ENCODE measurements around the gene TMSB4X.
"Not testable (repeated sequence)": the region's sequence is repeated elsewhere in the genome, so short reads cannot be mapped to it uniquely, and the experiment has no call there.

TMSB4X gene

DNA sequence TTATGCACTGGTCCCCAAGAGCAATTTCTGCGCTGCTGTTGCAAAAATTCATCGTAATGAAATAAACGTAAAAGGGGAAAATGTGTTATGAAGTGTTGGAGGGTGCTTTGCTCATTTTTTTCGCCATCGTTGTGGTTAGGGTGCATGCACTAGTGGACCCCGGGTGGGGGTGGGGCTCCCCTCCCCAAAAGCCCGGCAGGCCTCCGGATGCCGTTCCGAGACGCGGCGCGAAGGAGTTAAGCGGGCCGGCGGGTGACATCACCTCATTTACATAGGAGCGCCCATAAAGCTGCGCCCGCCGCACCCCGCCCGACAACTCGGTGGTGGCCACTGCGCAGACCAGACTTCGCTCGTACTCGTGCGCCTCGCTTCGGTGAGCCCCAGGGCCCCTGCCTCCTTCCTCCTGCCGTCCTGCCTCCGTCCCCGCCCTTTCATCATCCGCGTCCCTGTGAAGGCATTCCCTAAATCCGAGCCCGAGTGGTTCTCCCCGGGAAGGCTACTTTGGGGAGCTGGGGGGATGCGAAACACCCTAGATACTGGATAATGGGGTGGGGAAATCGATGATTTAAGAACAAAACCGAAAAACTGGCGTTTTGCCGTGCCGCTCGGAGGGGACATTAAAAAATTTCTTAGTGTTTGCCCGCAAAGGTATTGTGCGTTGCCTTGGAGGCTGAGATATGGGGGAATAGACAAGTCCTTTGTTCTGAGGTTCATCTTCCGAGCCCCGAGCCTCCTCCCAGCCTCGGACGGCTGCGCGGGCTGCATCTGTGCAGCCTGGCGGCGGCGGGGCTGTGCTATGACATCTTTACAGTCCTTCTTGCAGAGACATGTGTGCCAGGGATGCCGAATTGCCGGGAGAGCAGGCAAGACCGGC, at the start of gene TMSB4X:
Gene TMSB4X (plus strand): TSS at position 315 of the 874 bp plus-strand sequence.
- DNase-seq (ENCODE audit: low read depth, low spot score), result no peak
- no peak within 1 kb of the TSS for H3K27ac ChIP-seq (ENCODE audit: low read length)
- no CpG with 5 or more reads among the region's 60 CpGs for WGBS (ENCODE audit: insufficient coverage, insufficient read length)
- H3K36me3 ChIP-seq (ENCODE audit: control insufficient read depth, insufficient read depth, low read length), result no peaks in the 10 kb centered on the region
- no peaks in the 10 kb centered on the region for H3K9me3 ChIP-seq (ENCODE audit: control insufficient read depth, insufficient read depth, low read length)
- peak within 1 kb of the TSS; percentile 93 for H3K4me3 ChIP-seq (ENCODE audit: low read length)
- H3K27me3 ChIP-seq (ENCODE audit: control insufficient read depth, insufficient read depth, low read length), result no peaks in the 10 kb centered on the region
- no peaks in the 10 kb centered on the region for H3K4me1 ChIP-seq (ENCODE audit: control insufficient read depth, insufficient read depth, low read length)

DNA sequence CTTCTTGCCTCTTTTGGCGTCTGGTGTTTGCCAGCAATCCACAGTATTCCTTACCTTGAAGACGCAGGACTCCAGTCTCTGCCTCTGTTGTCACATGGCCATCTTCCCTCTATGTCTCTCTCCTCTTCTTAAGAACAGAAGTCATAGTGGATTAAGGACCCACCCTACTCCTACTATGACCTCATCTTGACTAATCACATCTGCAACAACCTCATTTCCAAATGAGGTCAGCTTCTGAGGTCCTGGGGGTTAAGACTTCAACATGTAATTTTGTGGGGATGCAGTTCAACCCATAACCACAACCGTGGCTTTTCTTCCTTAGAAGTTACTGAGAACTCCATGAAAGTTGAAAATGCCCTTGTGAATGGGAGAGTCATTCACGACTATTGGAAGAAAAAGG, 45.2 kb upstream of the TMSB4X start:
- no peak for DNase-seq (ENCODE audit: low read depth, low spot score)
- Histone ChIP-seq H3K27ac (ENCODE audit: low read length) (no peak overlapping the region), H3K27me3 (ENCODE audit: control insufficient read depth, insufficient read depth, low read length) (no peaks in the 10 kb centered on the region), H3K9me3 (ENCODE audit: control insufficient read depth, insufficient read depth, low read length) (no peaks in the 10 kb centered on the region), H3K4me1 (ENCODE audit: control insufficient read depth, insufficient read depth, low read length) (no peaks in the 10 kb centered on the region), H3K36me3 (ENCODE audit: control insufficient read depth, insufficient read depth, low read length) (no peaks in the 10 kb centered on the region), H3K4me3 (ENCODE audit: low read length) (no peak overlapping the region)
- no CpG with 5 or more reads among the region's 4 CpGs for WGBS (ENCODE audit: insufficient coverage, insufficient read length)

DNA sequence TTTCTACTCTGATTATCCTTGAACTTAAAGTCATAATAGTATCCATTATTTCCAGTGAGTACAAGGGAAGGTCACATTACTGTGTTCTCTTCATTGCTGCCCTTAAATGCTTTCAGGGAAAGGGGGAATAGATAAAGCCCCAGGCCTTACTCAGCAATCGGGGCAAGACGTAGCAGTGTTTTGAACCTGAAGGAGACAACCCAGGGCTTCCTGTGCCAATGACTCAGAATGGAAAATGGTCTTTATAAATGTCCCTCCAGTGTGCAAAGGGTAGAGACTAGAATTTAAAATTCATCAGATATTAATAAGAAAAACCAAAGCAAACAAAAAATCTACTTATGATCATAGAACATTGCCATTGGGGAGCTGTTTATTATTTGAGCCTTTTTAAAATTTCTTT, 44.8 kb upstream of the TMSB4X start:
- WGBS (ENCODE audit: insufficient coverage, insufficient read length), result no CpG with 5 or more reads among the region's 2 CpGs
- Histone ChIP-seq H3K4me1 (ENCODE audit: control insufficient read depth, insufficient read depth, low read length) (no peaks in the 10 kb centered on the region), H3K36me3 (ENCODE audit: control insufficient read depth, insufficient read depth, low read length) (no peaks in the 10 kb centered on the region), H3K27ac (ENCODE audit: low read length) (no peak overlapping the region), H3K9me3 (ENCODE audit: control insufficient read depth, insufficient read depth, low read length) (no peaks in the 10 kb centered on the region), H3K27me3 (ENCODE audit: control insufficient read depth, insufficient read depth, low read length) (no peaks in the 10 kb centered on the region), H3K4me3 (ENCODE audit: low read length) (no peak overlapping the region)
- no peak for DNase-seq (ENCODE audit: low read depth, low spot score)

DNA sequence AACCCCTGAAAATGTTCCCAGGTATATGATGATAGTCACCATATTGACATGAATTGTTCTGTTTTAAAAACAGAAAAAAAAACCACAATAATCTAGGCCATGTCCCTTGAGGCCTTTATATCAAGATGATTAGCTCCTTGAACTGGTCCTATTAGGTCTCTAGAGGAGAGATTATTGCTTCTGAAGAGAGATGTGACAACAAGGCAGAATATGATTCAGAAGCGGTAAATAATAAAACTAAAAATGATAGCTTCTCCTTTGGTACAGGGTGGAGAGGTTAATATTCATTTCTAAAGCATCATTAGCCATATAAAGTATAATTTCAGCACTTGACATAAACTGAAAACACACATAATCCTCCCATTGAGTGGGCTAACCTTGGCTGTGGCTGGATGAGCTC, 42.7 kb upstream of the TMSB4X start:
- Histone ChIP-seq H3K4me3 (ENCODE audit: low read length) (no peak overlapping the region), H3K27me3 (ENCODE audit: control insufficient read depth, insufficient read depth, low read length) (no peaks in the 10 kb centered on the region), H3K36me3 (ENCODE audit: control insufficient read depth, insufficient read depth, low read length) (no peaks in the 10 kb centered on the region), H3K9me3 (ENCODE audit: control insufficient read depth, insufficient read depth, low read length) (no peaks in the 10 kb centered on the region), H3K4me1 (ENCODE audit: control insufficient read depth, insufficient read depth, low read length) (no peaks in the 10 kb centered on the region), H3K27ac (ENCODE audit: low read length) (no peak overlapping the region)
- no peak for DNase-seq (ENCODE audit: low read depth, low spot score)
- WGBS (ENCODE audit: insufficient coverage, insufficient read length), result no CpG with 5 or more reads among the region's 1 CpG

DNA sequence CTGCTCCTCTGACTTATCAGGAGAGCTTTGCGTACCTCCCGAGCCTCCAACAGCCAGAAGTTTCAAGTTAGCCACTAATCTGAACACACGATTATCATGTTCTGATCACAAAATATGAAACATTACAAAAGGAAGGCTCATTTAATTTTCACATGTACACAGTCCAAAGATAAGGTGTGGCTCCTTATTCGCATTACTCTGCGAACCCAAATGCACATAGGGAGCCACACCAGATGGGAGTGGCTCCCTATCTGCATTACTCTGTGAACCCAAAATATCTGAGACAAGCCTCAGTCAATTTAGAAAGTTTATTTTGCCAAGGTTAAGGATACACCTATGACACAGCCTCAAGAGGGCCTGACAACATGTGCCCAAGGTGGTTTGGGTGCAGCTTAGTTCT, 40.1 kb upstream of the TMSB4X start:
- no peak for DNase-seq (ENCODE audit: low read depth, low spot score)
- H3K27ac ChIP-seq (ENCODE audit: low read length), result no peak overlapping the region
- no peaks in the 10 kb centered on the region for H3K4me1 ChIP-seq (ENCODE audit: control insufficient read depth, insufficient read depth, low read length)
- no peaks in the 10 kb centered on the region for H3K27me3 ChIP-seq (ENCODE audit: control insufficient read depth, insufficient read depth, low read length)
- H3K4me3 ChIP-seq (ENCODE audit: low read length), result no peak overlapping the region
- H3K9me3 ChIP-seq (ENCODE audit: control insufficient read depth, insufficient read depth, low read length), result no peaks in the 10 kb centered on the region
- no CpG with 5 or more reads among the region's 5 CpGs for WGBS (ENCODE audit: insufficient coverage, insufficient read length)
- no peaks in the 10 kb centered on the region for H3K36me3 ChIP-seq (ENCODE audit: control insufficient read depth, insufficient read depth, low read length)

DNA sequence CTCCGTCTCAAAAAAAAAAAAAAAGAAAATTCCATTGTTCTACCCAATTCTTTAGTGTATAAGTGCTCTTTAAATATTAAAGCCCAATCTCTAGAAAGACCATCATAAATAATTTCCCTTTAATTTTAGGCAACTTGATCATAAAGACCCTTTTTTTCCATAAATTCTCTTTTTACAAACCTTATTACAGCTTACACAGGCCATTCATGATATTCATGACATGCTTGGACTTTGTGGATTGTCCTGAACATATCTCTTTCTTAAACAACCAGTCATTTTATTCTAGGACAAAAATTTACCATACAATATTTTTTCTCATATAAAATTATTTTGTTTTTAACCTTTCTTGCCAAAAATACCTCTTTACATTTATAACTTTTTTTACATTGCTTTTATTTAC, 38.0 kb upstream of the TMSB4X start:
- no peaks in the 10 kb centered on the region for H3K9me3 ChIP-seq (ENCODE audit: control insufficient read depth, insufficient read depth, low read length)
- no peak overlapping the region for H3K4me3 ChIP-seq (ENCODE audit: low read length)
- no peak for DNase-seq (ENCODE audit: low read depth, low spot score)
- H3K27me3 ChIP-seq (ENCODE audit: control insufficient read depth, insufficient read depth, low read length), result no peaks in the 10 kb centered on the region
- H3K36me3 ChIP-seq (ENCODE audit: control insufficient read depth, insufficient read depth, low read length), result no peaks in the 10 kb centered on the region
- no CpG with 5 or more reads among the region's 1 CpG for WGBS (ENCODE audit: insufficient coverage, insufficient read length)
- no peak overlapping the region for H3K27ac ChIP-seq (ENCODE audit: low read length)
- H3K4me1 ChIP-seq (ENCODE audit: control insufficient read depth, insufficient read depth, low read length), result no peaks in the 10 kb centered on the region

DNA sequence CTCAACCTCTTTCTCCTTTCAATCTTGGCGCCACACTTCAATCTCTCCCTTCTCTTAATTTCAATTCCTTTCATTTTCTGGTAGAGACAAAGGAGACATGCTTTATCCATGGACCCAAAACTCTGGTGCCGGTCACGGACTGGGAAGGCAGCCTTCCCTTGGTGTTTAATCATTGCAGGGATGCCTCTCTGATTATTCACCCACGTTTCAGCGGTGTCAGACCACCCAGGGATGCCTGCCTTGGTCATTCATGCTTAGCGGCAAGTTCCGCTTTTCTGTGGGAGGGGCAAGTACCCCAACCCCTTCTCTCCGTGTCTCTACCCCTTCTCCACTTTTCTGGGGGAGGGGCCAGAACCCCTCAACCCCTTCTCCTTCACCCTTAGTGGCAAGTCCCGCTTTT, 34.4 kb upstream of the TMSB4X start:
- not testable (repeated sequence) for H3K4me3 ChIP-seq (ENCODE audit: low read length); H3K27ac ChIP-seq (ENCODE audit: low read length); H3K4me1 ChIP-seq (ENCODE audit: control insufficient read depth, insufficient read depth, low read length); H3K36me3 ChIP-seq (ENCODE audit: control insufficient read depth, insufficient read depth, low read length); DNase-seq (ENCODE audit: low read depth, low spot score); H3K27me3 ChIP-seq (ENCODE audit: control insufficient read depth, insufficient read depth, low read length); H3K9me3 ChIP-seq (ENCODE audit: control insufficient read depth, insufficient read depth, low read length)
- WGBS (ENCODE audit: insufficient coverage, insufficient read length), result no CpG with 5 or more reads among the region's 9 CpGs

DNA sequence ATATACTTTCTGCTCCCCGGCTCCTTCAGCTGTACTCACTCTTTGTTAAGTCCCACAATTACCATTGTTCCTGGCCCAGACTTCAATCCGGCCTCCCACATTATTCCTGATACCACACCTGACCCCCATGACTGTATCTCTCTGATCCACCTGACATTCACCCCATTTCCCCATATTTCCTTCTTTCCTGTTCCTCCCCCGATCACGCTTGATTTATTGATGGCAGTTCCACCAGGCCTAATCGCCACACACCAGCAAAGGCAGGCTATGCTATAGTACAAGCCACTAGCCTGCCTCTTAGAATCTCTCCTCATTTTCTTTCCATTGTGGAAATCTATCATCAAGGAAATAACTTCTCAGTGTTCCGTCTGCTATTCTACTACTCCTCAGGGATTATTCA, 31.3 kb upstream of the TMSB4X start:
- no CpG with 5 or more reads among the region's 6 CpGs for WGBS (ENCODE audit: insufficient coverage, insufficient read length)
- not testable (repeated sequence) for H3K27ac ChIP-seq (ENCODE audit: low read length); H3K4me3 ChIP-seq (ENCODE audit: low read length); H3K9me3 ChIP-seq (ENCODE audit: control insufficient read depth, insufficient read depth, low read length); H3K27me3 ChIP-seq (ENCODE audit: control insufficient read depth, insufficient read depth, low read length); H3K36me3 ChIP-seq (ENCODE audit: control insufficient read depth, insufficient read depth, low read length); H3K4me1 ChIP-seq (ENCODE audit: control insufficient read depth, insufficient read depth, low read length); DNase-seq (ENCODE audit: low read depth, low spot score)

DNA sequence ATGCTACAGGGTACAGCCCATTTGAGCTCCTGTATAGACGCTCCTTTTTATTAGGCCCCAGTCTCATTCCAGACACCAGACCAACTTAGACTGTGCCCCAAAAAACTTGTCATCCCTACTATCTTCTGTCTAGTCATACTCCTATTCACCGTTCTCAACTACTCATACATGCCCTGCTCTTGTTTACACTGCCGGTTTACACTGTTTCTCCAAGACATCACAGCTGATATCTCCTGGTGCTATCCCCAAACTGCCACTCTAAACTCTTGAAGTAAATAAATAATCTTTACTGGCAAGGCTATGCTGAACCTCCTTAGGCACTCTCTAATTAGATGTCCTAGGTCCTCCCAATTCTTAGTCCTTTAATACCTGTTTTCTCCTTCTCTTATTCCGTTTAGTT, 30.5 kb upstream of the TMSB4X start:
- no CpG with 5 or more reads among the region's 4 CpGs for WGBS (ENCODE audit: insufficient coverage, insufficient read length)
- not testable (repeated sequence) for H3K27me3 ChIP-seq (ENCODE audit: control insufficient read depth, insufficient read depth, low read length); H3K4me1 ChIP-seq (ENCODE audit: control insufficient read depth, insufficient read depth, low read length); DNase-seq (ENCODE audit: low read depth, low spot score); H3K36me3 ChIP-seq (ENCODE audit: control insufficient read depth, insufficient read depth, low read length); H3K4me3 ChIP-seq (ENCODE audit: low read length); H3K27ac ChIP-seq (ENCODE audit: low read length); H3K9me3 ChIP-seq (ENCODE audit: control insufficient read depth, insufficient read depth, low read length)

DNA sequence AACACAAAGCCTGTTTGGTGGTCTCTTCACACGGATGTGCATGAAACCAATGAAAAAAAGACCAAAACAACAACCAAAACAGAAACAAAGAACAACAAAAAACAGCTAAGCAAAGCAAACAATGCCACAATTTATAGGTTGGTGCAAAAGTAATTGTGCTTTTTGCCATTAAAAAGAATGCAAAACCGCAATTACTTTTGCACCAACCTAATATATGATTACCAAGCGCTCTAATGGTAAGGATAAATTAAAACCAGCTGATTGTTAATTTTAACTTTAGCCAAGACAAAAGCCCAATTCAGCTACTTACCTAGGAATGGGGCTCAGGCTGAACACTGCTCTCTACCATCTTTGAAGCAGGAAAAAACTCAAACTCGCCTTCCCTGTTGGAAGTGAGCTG, 29.4 kb upstream of the TMSB4X start:
- no CpG with 5 or more reads among the region's 4 CpGs for WGBS (ENCODE audit: insufficient coverage, insufficient read length)
- Histone ChIP-seq H3K27ac (ENCODE audit: low read length) (no peak overlapping the region), H3K36me3 (ENCODE audit: control insufficient read depth, insufficient read depth, low read length) (no peaks in the 10 kb centered on the region), H3K4me1 (ENCODE audit: control insufficient read depth, insufficient read depth, low read length) (peaks cover 1% of the 10 kb centered on the region; the same call in 1 of the 2 replicates), H3K27me3 (ENCODE audit: control insufficient read depth, insufficient read depth, low read length) (no peaks in the 10 kb centered on the region), H3K9me3 (ENCODE audit: control insufficient read depth, insufficient read depth, low read length) (no peaks in the 10 kb centered on the region), H3K4me3 (ENCODE audit: low read length) (no peak overlapping the region)
- DNase-seq (ENCODE audit: low read depth, low spot score), result no peak

DNA sequence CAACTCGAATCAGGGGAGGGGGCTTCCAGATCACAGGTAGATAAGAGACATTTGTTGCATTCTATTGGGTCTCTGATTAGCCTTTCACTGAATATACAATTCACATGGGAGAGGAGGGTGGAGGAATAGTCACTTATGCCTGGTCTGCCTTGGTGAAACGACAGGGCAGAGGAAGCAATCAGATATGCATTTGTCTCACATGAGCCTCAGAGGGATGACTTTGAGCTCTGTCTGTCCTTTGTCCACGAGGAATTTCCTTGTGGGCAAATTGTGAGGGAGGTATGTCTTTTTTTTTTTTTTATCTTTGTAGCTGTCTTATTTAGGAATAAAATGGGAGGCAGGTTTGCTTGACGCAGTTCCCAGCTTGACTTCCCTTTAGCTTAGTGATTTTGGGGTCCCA, 28.5 kb upstream of the TMSB4X start:
- Histone ChIP-seq H3K4me3 (ENCODE audit: low read length) (no peak overlapping the region), H3K4me1 (ENCODE audit: control insufficient read depth, insufficient read depth, low read length) (peaks cover 1% of the 10 kb centered on the region; the same call in 1 of the 2 replicates), H3K36me3 (ENCODE audit: control insufficient read depth, insufficient read depth, low read length) (no peaks in the 10 kb centered on the region), H3K9me3 (ENCODE audit: control insufficient read depth, insufficient read depth, low read length) (no peaks in the 10 kb centered on the region), H3K27me3 (ENCODE audit: control insufficient read depth, insufficient read depth, low read length) (no peaks in the 10 kb centered on the region), H3K27ac (ENCODE audit: low read length) (no peak overlapping the region)
- DNase-seq (ENCODE audit: low read depth, low spot score), result no peak
- no CpG with 5 or more reads among the region's 4 CpGs for WGBS (ENCODE audit: insufficient coverage, insufficient read length)
